ENCODE data around the gene TMEM87B.

The TMEM87B gene

GRCh38 chr2:112012556-112012955 lies 42.5 kb upstream of the TMEM87B start:
- no peak for DNase-seq (ENCODE audit: low spot score)
- TF ChIP-seq CTCF (IDR thresholded peaks at IDR 0.05; ENCODE audit: borderline replicate concordance, control extremely low read depth, extremely low read depth, insufficient read depth, missing control alignments) = no peak
- in situ Hi-C loops (cut with MboI; ENCODE audit: low sequenced_read_pairs, unreplicated experiment) = no loop called here

- in situ Hi-C loops (cut with MboI; ENCODE audit: low sequenced_read_pairs, unreplicated experiment) = no loop called here
- TF ChIP-seq CTCF (IDR thresholded peaks at IDR 0.05; ENCODE audit: borderline replicate concordance, control extremely low read depth, extremely low read depth, insufficient read depth, missing control alignments) = no peak
Measured at GRCh38 chr2:112018846-112019245, 36.2 kb upstream of the TMEM87B start.

GRCh38 chr2:112019569-112019982 lies 35.5 kb upstream of the TMEM87B start:
- no peak for DNase-seq (ENCODE audit: low spot score)

More at GRCh38 chr2:112018846-112019245, 36.2 kb upstream of the TMEM87B start:
- no peak for DNase-seq (ENCODE audit: low spot score)

GRCh38 chr2:112020561-112020960 lies 34.5 kb upstream of the TMEM87B start:
- no peak for TF ChIP-seq CTCF (IDR thresholded peaks at IDR 0.05; ENCODE audit: borderline replicate concordance, control extremely low read depth, extremely low read depth, insufficient read depth, missing control alignments)
- DNase-seq (ENCODE audit: low spot score) = no peak
- in situ Hi-C loops (cut with MboI; ENCODE audit: low sequenced_read_pairs, unreplicated experiment) = no loop called here

More at GRCh38 chr2:112019569-112019982, 35.5 kb upstream of the TMEM87B start:
- in situ Hi-C loops (cut with MboI; ENCODE audit: low sequenced_read_pairs, unreplicated experiment) = no loop called here
- TF ChIP-seq CTCF (IDR thresholded peaks at IDR 0.05; ENCODE audit: borderline replicate concordance, control extremely low read depth, extremely low read depth, insufficient read depth, missing control alignments) = no peak

- no peak for TF ChIP-seq CTCF (IDR thresholded peaks at IDR 0.05; ENCODE audit: borderline replicate concordance, control extremely low read depth, extremely low read depth, insufficient read depth, missing control alignments)
- in situ Hi-C loops (cut with MboI; ENCODE audit: low sequenced_read_pairs, unreplicated experiment) = no loop called here
- DNase-seq (ENCODE audit: low spot score) = no peak
Measured at GRCh38 chr2:112021290-112021689, 33.8 kb upstream of the TMEM87B start.

- TF ChIP-seq CTCF (IDR thresholded peaks at IDR 0.05; ENCODE audit: borderline replicate concordance, control extremely low read depth, extremely low read depth, insufficient read depth, missing control alignments) = no peak
- in situ Hi-C loops (cut with MboI; ENCODE audit: low sequenced_read_pairs, unreplicated experiment) = no loop called here
- no peak for DNase-seq (ENCODE audit: low spot score)
Measured at GRCh38 chr2:112021781-112022231, 33.3 kb upstream of the TMEM87B start.

GRCh38 chr2:112023707-112024106 lies 31.4 kb upstream of the TMEM87B start:
- in situ Hi-C loops (cut with MboI; ENCODE audit: low sequenced_read_pairs, unreplicated experiment) = no loop called here
- DNase-seq (ENCODE audit: low spot score) = no peak
- no peak for TF ChIP-seq CTCF (IDR thresholded peaks at IDR 0.05; ENCODE audit: borderline replicate concordance, control extremely low read depth, extremely low read depth, insufficient read depth, missing control alignments)

Data from GM13976 (cell line).